ENCODE data around the gene METAP2. TPM values are rescaled to one million over a fixed set of nuclear protein-coding genes. Genes with fewer than 3 reads are reported as not detected.

The METAP2 gene
- total and polyA plus RNA-seq, 11 donors = 50.9 to 69.8 (median 55.8) TPM

- ATAC-seq (no peak), DNase-seq (no peak)
- Histone ChIP-seq H3K4me3 (no peak within 1 kb of the TSS), H3K4me1 (peaks cover 0 to 15% (median 5%) of the 10 kb centered on the region in 12 donors), H3K36me3 (no peaks in the 10 kb centered on the region), H3K27ac (no peak within 1 kb of the TSS), H3K9me3 (peaks cover 0 to 10% (median 2%) of the 10 kb centered on the region in 12 donors), H3K27me3 (peaks cover 0 to 49% (median 3%) of the 10 kb centered on the region in 9 donors)
- WGBS, 4 donors = 35 to 39% (median 37%) methylated on average over 9 of the region's 9 CpGs
- no peak for TF ChIP-seq POLR2A (IDR thresholded peaks at IDR 0.05)
- TF ChIP-seq, protein P1, sequence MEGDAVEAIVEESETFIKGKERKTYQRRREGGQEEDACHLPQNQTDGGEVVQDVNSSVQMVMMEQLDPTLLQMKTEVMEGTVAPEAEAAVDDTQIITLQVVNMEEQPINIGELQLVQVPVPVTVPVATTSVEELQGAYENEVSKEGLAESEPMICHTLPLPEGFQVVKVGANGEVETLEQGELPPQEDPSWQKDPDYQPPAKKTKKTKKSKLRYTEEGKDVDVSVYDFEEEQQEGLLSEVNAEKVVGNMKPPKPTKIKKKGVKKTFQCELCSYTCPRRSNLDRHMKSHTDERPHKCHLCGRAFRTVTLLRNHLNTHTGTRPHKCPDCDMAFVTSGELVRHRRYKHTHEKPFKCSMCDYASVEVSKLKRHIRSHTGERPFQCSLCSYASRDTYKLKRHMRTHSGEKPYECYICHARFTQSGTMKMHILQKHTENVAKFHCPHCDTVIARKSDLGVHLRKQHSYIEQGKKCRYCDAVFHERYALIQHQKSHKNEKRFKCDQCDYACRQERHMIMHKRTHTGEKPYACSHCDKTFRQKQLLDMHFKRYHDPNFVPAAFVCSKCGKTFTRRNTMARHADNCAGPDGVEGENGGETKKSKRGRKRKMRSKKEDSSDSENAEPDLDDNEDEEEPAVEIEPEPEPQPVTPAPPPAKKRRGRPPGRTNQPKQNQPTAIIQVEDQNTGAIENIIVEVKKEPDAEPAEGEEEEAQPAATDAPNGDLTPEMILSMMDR (IDR thresholded peaks at IDR 0.05) = no peak
- intact Hi-C loops (cut with DNase I) = no loop called here
These were observed 77.4 kb downstream of the METAP2 start, which contains the start of gene USP44 for GRCh38 chr12:95551305-95551704. USP44 (minus strand) TSS chr12:95551476; CDS start chr12:95534256, 17,220 bp downstream.

DNA sequence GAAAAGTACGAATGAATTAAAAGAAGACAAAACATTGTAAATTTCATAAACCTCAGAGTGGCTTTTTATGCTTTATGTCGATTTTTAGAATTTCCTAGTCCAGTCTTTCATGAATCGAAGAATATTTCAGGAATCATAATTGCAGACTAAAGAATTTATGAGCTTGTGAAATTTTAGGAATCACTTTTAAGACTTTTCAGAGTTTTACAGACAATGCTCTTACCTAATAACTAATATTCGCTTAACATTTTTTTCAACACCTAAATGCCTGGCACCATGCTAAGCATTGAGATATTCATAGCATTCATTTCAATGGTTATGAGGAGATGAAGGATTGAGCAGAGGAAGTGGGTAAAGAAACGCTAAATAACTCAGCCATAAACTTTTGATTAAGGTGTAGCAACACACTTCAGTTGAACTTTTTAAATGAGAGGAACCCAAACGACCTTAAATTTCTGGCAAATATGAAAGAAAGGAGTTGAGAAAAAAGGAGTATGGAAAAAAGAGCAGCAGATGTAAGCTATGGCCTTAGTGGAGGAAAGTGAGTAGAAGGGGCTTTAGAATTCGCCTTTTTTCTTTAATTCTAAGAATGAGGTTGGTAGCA, 78.1 kb downstream of the METAP2 start:
- Histone ChIP-seq H3K4me1 (peaks cover 0 to 15% (median 5%) of the 10 kb centered on the region in 12 donors), H3K9me3 (peaks cover 0 to 10% (median 2%) of the 10 kb centered on the region in 12 donors), H3K36me3 (no peaks in the 10 kb centered on the region), H3K4me3 (no peak overlapping the region), H3K27ac (no peak overlapping the region), H3K27me3 (peaks cover 0 to 42% (median 3%) of the 10 kb centered on the region in 9 donors)
- WGBS, 4 donors = 67 to 75% (median 71%) methylated on average over 7 of the region's 7 CpGs
- TF ChIP-seq, protein P1 (IDR thresholded peaks at IDR 0.05) = no peak
- TF ChIP-seq POLR2A (IDR thresholded peaks at IDR 0.05) = no peak
- intact Hi-C loops (cut with DNase I) = no loop called here
- DNase-seq = no peak
- ATAC-seq = no peak

DNA sequence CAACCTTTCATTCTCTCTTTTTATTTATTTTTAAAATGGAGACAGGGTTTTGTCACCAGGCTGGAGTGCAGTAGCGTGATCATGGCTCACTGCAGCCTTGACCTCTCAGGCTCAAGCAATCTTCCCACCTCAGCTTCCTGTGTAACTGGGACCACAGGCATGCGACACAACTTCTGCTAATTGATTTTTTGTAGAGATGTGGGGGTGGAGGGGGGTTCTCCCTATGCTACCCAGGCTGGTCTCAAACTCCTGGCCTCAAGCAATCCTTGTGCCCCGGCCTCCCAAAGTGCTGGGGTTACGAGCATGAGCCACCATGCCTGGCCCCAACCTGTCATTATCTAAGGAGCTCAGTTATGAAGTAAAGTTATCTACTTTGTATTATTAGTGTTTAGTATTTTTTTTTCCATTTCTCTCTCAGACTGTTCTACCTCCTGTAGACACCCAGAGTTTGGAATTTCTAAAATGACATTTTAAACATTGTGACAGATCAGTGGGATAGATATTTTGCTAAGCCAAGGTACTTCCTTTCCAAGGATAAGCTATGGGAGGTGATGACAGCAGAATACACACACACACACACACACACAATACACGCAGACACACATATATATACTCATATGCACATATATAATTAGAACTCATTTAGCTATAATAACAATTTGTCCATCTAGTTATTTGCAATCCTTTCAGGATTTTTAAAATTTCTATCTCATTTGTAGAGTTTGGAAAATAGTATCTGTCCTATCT, 79.4 kb downstream of the METAP2 start:
- WGBS, 4 donors = 82 to 85% (median 83%) methylated on average over 5 of the region's 5 CpGs
- Histone ChIP-seq H3K27ac (no peak overlapping the region), H3K36me3 (no peaks in the 10 kb centered on the region), H3K4me1 (peaks cover 0 to 7% (median under 1%) of the 10 kb centered on the region in 12 donors), H3K4me3 (no peak overlapping the region), H3K27me3 (peaks cover 0 to 28% (median 3%) of the 10 kb centered on the region in 9 donors), H3K9me3 (peaks cover 0 to 10% (median 2%) of the 10 kb centered on the region in 12 donors)
- no peak for ATAC-seq
- no peak for DNase-seq
- intact Hi-C loops (cut with DNase I) = no loop called here
- TF ChIP-seq POLR2A (IDR thresholded peaks at IDR 0.05) = no peak
- TF ChIP-seq, protein P1 (IDR thresholded peaks at IDR 0.05) = no peak

- WGBS, 4 donors = 44 to 73% (median 62%) methylated on average over 4 of the region's 4 CpGs
- no peak overlapping the region for H3K27ac ChIP-seq
- peaks cover 0 to 3% (median 0%) of the 10 kb centered on the region in 12 donors for H3K9me3 ChIP-seq
- no peak for ATAC-seq
- H3K4me1 ChIP-seq = no peaks in the 10 kb centered on the region
- no peak for DNase-seq
- peaks cover 0 to 16% (median 0%) of the 10 kb centered on the region in 9 donors for H3K27me3 ChIP-seq
- no peaks in the 10 kb centered on the region for H3K36me3 ChIP-seq
- TF ChIP-seq, protein P1 (IDR thresholded peaks at IDR 0.05) = no peak
- no peak for TF ChIP-seq POLR2A (IDR thresholded peaks at IDR 0.05)
- H3K4me3 ChIP-seq = no peak overlapping the region
- intact Hi-C loops (cut with DNase I) = no loop called here
These were observed 80.7 kb downstream of the METAP2 start for GRCh38 chr12:95554532-95555071.
